PC-3 (cell line): ENCODE data around the gene FGD3. TPM values are rescaled to one million over a fixed set of nuclear protein-coding genes. Genes with fewer than 3 reads are reported as not detected.

Experiments
- ATAC-seq: fragments of 200-7000 bp; cut with Tn5 transposase; 2 replicates; pipeline ENCODE4 v1.9.1; 2020; ENCODE audit warnings: mild to moderate bottlenecking, moderate library complexity
- BruUV-seq: library from RNA; stranded (reverse); fragments of 400-500 nt; replicated peaks from 2 replicates; lab custom pipeline; 2021; lab: Mats Ljungman, UMichigan
- CTCF ChIA-PET: fragments of 300-600 bp; sonication (Branson Sonifier 250); formaldehyde crosslinking; loops from one replicate; lab custom pipeline; 2022; ENCODE audit warnings: antibody characterized with exemption; lab: Charles Lee
- POLR2A ChIA-PET: fragments of 300-600 bp; sonication (Branson Sonifier 250); formaldehyde crosslinking; loops from one replicate; lab custom pipeline; 2022; ENCODE audit warnings: antibody characterized with exemption; ENCODE audit not compliant: unreplicated experiment; lab: Charles Lee
- DNase-seq: peaks from one replicate; pipeline ENCODE4 v3.0.0-alpha.2; 2015
- H2AFZ ChIP-seq: fragments of 300-600 bp; sonication (generic); 2 replicates; pipeline ENCODE4 v1.6.0; 2016; ENCODE audit warnings: antibody characterized with exemption, low read length
- H3F3A ChIP-seq: fragments of 300-600 bp; sonication (generic); one replicate; pipeline ENCODE4 v1.6.0; 2017; ENCODE audit warnings: antibody characterized with exemption, low read length, control low read depth, mild to moderate bottlenecking; ENCODE audit not compliant: unreplicated experiment
- H3K27ac ChIP-seq: fragments of 300-600 bp; sonication (generic); 2 replicates; pipeline ENCODE4 v1.5.1; 2016; ENCODE audit warnings: mild to moderate bottlenecking, low read length
- H3K27me3 ChIP-seq: fragments of 300-600 bp; sonication (generic); 2 replicates; pipeline ENCODE4 v1.6.1; 2016; ENCODE audit warnings: low read length, mixed read lengths
- H3K36me3 ChIP-seq: fragments of 300-600 bp; sonication (generic); 2 replicates; pipeline ENCODE4 v1.6.1; 2016; ENCODE audit warnings: low read depth, mixed run types, low read length, mixed read lengths
- H3K4me1 ChIP-seq: fragments of 300-600 bp; sonication (generic); 2 replicates; pipeline ENCODE4 v1.5.1; 2016; ENCODE audit warnings: low read length; ENCODE audit not compliant: insufficient read depth
- H3K4me2 ChIP-seq: fragments of 300-600 bp; sonication (generic); 2 replicates; pipeline ENCODE4 v1.6.0; 2016; ENCODE audit warnings: low read length
- H3K4me3 ChIP-seq: fragments of 300-600 bp; sonication (generic); 2 replicates; pipeline ENCODE4 v1.5.1; 2016; ENCODE audit warnings: mild to moderate bottlenecking, low read length, mixed read lengths
- H3K79me2 ChIP-seq: fragments of 300-600 bp; sonication (generic); 2 replicates; pipeline ENCODE4 v1.6.1; 2017; ENCODE audit warnings: low read length, mixed read lengths
- H3K9ac ChIP-seq: fragments of 300-600 bp; sonication (generic); 2 replicates; pipeline ENCODE4 v1.6.0; 2016; ENCODE audit warnings: mild to moderate bottlenecking, low read length
- H3K9me2 ChIP-seq: fragments of 300-600 bp; sonication (generic); replicated peaks from 2 replicates; pipeline ENCODE4 v1.6.1; 2016; ENCODE audit warnings: mixed run types, low read length, mixed read lengths
- H3K9me3 ChIP-seq: fragments of 300-600 bp; sonication (generic); 2 replicates; pipeline ENCODE4 v1.6.1; 2016; ENCODE audit warnings: low read length, mixed read lengths
- H4K20me1 ChIP-seq: fragments of 300-600 bp; sonication (generic); 2 replicates; pipeline ENCODE4 v1.6.1; 2016; ENCODE audit warnings: low read length, mixed read lengths
- EZH2 ChIP-seq: fragments of 300-600 bp; sonication (generic); IDR thresholded peaks from one replicate; pipeline ENCODE4 v1.6.1; 2017; ENCODE audit warnings: antibody characterized with exemption, mild to moderate bottlenecking, low read length; ENCODE audit not compliant: unreplicated experiment
- EZH2phosphoT487 ChIP-seq: fragments of 300-600 bp; sonication (generic); IDR thresholded peaks from 2 replicates; pipeline ENCODE4 v1.6.1; 2018; ENCODE audit warnings: mild to moderate bottlenecking, antibody characterized with exemption, low read length, borderline replicate concordance
- intact Hi-C: fragments of 100-400 bp; cut with micrococcal nuclease; formaldehyde crosslinking; loops from 2 replicates; pipeline ENCODE4 v1.9.0; 2023
- total RNA-seq: library from RNA; depleted of rRNA; stranded (reverse); fragments of >200 nt; gene quantifications from 2 replicates; pipeline ENCODE4 v1.2.3, GENCODE V29; 2014
- TF ChIP-seq, protein P1 (sequence below): fragments of 300-600 bp; sonication (generic); conservative IDR thresholded peaks from 2 replicates; pipeline ENCODE4 v1.5.1; 2017; ENCODE audit warnings: antibody characterized with exemption, low read depth, mild to moderate bottlenecking, low read length

Gene FGD3
- total RNA-seq, 1 experiment from 2014 or later = 5.4 TPM

DNA sequence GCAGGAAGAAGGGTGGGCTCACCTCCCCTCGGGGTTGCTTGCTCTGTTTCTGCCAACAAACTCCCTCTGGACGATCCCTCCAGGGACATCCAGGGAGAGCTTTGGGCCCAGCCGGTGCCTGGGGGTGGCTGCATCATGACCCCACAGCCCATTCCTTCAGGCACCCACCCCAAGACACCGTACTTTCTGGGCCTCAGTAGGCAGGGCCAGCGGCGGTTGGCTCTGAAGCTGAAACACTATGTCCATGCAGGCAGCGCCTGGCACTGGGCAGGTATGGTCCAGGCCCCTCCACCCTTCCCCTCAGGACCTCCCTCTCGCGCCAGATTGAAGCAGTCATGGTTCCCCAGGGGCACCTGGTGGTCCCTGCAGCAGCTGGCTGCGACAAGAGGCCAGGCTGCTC, 92.7 kb downstream of the FGD3 start:
- CTCF ChIA-PET = no interaction called here
- no peak for ATAC-seq
- no peak for TF ChIP-seq EZH2phosphoT487
- TF ChIP-seq, protein P1, sequence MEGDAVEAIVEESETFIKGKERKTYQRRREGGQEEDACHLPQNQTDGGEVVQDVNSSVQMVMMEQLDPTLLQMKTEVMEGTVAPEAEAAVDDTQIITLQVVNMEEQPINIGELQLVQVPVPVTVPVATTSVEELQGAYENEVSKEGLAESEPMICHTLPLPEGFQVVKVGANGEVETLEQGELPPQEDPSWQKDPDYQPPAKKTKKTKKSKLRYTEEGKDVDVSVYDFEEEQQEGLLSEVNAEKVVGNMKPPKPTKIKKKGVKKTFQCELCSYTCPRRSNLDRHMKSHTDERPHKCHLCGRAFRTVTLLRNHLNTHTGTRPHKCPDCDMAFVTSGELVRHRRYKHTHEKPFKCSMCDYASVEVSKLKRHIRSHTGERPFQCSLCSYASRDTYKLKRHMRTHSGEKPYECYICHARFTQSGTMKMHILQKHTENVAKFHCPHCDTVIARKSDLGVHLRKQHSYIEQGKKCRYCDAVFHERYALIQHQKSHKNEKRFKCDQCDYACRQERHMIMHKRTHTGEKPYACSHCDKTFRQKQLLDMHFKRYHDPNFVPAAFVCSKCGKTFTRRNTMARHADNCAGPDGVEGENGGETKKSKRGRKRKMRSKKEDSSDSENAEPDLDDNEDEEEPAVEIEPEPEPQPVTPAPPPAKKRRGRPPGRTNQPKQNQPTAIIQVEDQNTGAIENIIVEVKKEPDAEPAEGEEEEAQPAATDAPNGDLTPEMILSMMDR = no peak

DNA sequence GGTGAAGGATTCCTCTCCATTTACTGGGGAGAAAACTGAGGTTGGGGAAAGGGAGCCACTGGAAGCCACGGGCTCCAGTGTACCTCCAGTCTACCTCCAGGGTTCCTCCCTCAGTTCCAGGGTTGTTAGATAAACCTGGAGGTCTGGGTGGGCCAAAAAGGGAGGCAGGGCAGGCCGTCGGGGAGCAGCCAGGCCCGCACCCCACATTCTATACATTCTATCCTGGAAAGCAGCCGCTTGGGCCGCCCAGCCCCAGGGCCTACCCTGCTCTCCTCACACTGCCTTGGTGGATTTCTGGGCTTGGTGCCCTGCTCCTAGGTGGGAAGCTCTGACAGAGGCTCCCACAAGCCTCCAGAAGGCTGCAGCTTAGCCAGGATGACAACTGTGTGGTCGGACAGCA, 93.1 kb downstream of the FGD3 start:
- Histone ChIP-seq H2AFZ (no peak overlapping the region), H3K9me3 (no peaks in the 10 kb centered on the region), H3K9ac (no peak overlapping the region), H4K20me1 (no peaks in the 10 kb centered on the region), H3K27ac (no peak overlapping the region), H3K4me2 (no peak overlapping the region), H3K79me2 (no peaks in the 10 kb centered on the region), H3K9me2 (no peaks in the 10 kb centered on the region), H3K4me3 (no peak overlapping the region), H3K36me3 (no peaks in the 10 kb centered on the region), H3K27me3 (no peaks in the 10 kb centered on the region), H3F3A (no peaks in the 10 kb centered on the region), H3K4me1 (no peaks in the 10 kb centered on the region)
- ChIA-PET POLR2A (no interaction called here), CTCF (no interaction called here)
- ATAC-seq (no peak), DNase-seq (no peak)
- TF ChIP-seq EZH2phosphoT487 (no peak), EZH2 (no peak)
- TF ChIP-seq, protein P1 = no peak
- no TSS peak for BruUV-seq
- intact Hi-C loops = no loop called here

More for the DNA sequence above, 92.7 kb downstream of the FGD3 start:
- Histone ChIP-seq H2AFZ (no peak overlapping the region), H3K9me2 (no peaks in the 10 kb centered on the region), H4K20me1 (no peaks in the 10 kb centered on the region), H3K9ac (no peak overlapping the region), H3K27ac (no peak overlapping the region), H3K79me2 (no peaks in the 10 kb centered on the region), H3K4me1 (no peaks in the 10 kb centered on the region), H3K27me3 (no peaks in the 10 kb centered on the region), H3K9me3 (no peaks in the 10 kb centered on the region), H3K4me2 (no peak overlapping the region), H3K36me3 (no peaks in the 10 kb centered on the region), H3F3A (no peaks in the 10 kb centered on the region), H3K4me3 (no peak overlapping the region)
- POLR2A ChIA-PET = no interaction called here
- no peak for DNase-seq
- no TSS peak for BruUV-seq
- intact Hi-C loops = no loop called here

DNA sequence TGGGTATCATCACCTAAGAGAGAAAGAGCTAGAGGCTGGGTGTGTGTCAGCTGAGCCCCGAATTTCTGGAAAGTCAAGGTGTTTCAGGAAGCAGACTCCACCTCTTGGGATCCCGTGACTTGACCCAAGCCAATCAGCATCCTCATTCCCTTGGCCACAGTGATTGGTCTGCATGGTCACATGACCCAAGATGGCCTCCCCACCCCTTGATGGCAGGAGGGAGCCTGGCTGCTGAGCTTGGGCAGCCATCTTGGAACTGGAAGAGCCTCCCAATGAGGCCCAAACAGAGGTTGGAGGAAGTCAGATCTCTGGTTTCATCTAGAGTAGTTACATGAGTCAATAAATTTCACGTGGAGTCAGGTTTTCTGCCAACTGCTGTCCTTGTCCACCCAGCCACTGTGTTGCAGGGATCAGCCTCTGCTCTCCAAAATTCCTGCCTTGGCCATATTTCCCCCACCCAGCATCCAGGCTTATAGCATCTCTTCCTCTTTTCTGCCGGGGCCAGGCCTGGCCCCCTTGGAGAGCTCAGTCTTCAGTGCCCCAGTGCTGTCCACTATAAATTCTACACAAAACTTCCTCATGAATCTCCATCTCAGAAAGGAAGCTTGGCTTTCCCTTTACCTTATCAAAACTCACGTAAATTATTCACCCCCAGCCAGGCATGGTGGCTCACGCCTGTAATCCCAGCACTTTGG, 93.9 kb downstream of the FGD3 start:
- BruUV-seq = no TSS peak
- POLR2A ChIA-PET = no interaction called here
- intact Hi-C loops = no loop called here
- no peak overlapping the region for H3K27ac ChIP-seq
- H3K4me3 ChIP-seq = no peak overlapping the region
- ATAC-seq (no peak), DNase-seq (no peak)
- H3K9me3 ChIP-seq = no peaks in the 10 kb centered on the region
- H3K79me2 ChIP-seq = no peaks in the 10 kb centered on the region
- no peak overlapping the region for H2AFZ ChIP-seq
- no peaks in the 10 kb centered on the region for H4K20me1 ChIP-seq
- no peak overlapping the region for H3K4me2 ChIP-seq
- TF ChIP-seq EZH2 (no peak), EZH2phosphoT487 (no peak)
- TF ChIP-seq, protein P1 = no peak
- H3K9ac ChIP-seq = no peak overlapping the region
- no peaks in the 10 kb centered on the region for H3K4me1 ChIP-seq
- CTCF ChIA-PET = no interaction called here
- no peaks in the 10 kb centered on the region for H3K36me3 ChIP-seq
- no peaks in the 10 kb centered on the region for H3K9me2 ChIP-seq
- H3K27me3 ChIP-seq = no peaks in the 10 kb centered on the region
- no peaks in the 10 kb centered on the region for H3F3A ChIP-seq
